G401 (cell line): ENCODE measurements around the gene PDPK1. TPM values are rescaled to one million over a fixed set of nuclear protein-coding genes. Genes with fewer than 3 reads are reported as not detected.
A peak's percentile ranks its signal among the peaks of the same experiment; 100 is the strongest.

Experiments
- DNase-seq: peaks from one replicate; pipeline ENCODE4 v3.0.0-alpha.2; 2015; ENCODE audit warnings: low spot score
- in situ Hi-C: cut with HindIII; loops from 2 replicates; pipeline ENCODE4 v1.10.0; 2016; ENCODE audit warnings: low sequenced_read_pairs, mixed read lengths
- total RNA-seq: library from RNA; depleted of rRNA; stranded (reverse); fragments of >200 nt; shearing (Covaris generic); gene quantifications from 2 replicates; pipeline ENCODE4 v1.2.3, GENCODE V29; 2014; rRNA removed

The PDPK1 gene
- total RNA-seq: 8.4 and 14.7 TPM in 2 replicates

DNA sequence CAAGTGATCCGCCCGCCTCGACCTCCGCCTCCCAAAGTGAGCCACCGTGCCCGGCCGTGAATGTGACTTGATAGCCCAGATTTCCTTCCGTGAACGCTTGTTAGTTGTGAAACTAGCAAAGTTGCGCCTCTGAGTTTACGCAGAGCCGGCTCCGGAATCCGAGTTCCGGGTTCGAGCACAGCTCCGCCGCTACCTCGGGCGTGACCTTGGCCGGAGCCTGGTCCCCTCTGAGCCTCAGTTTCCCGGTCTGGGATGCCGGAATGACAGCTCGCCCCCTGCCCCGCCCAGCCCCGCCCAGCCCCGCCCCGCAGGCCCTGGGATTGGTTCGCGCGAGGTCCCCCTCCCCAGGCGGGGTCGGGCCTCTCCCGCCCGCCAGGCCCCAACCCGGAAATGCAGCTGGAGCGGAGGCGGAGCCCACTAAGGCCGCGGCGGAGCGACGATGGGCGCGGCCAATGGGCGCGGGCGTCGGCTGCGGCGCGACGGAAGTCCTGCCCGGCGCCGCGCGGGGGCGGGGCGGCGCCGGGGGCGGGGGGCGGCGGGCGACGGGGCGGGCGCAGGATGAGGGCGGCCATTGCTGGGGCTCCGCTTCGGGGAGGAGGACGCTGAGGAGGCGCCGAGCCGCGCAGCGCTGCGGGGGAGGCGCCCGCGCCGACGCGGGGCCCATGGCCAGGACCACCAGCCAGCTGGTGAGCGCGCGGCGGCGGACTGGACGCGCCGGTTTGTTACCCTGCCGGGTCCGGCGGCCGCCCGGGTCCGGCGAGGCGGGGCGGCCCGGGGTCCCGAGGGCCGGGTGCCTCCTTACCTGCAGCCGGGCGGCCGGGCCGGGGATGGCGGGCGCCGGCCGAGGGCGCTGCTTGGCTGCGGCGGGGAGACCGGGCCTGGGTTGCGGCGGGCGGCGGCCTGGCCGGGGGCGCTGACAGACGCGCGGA is at the start of gene PDPK1:
Gene PDPK1 (plus strand): TSS at position 571 of the 929 bp plus-strand sequence. CDS start 92 bp downstream, at position 663.
- DNase-seq: peak; percentile 95
- in situ Hi-C loops: no loop called here

DNA sequence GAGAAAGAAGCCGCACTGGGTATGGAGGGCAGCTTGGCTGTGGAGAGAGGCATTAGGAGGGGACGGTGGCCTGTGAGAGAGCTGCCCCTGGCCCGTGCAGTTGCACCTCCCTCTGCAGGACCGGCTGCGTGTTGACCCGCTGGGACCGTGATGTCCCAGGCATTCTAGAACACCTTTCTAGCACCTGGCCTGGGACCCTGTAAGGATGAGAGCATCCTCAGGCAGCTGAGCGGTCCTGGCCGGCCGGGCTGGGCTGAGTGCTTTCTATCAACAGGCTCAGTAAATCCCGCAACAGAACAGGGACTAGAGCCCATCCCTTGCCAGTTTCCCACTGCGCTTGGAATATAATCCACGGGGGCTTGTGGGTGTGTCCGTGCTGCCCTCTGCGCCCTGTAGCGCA is 48.2 kb upstream of the PDPK1 start:
- no peak for DNase-seq
- in situ Hi-C loops: no loop called here

DNA sequence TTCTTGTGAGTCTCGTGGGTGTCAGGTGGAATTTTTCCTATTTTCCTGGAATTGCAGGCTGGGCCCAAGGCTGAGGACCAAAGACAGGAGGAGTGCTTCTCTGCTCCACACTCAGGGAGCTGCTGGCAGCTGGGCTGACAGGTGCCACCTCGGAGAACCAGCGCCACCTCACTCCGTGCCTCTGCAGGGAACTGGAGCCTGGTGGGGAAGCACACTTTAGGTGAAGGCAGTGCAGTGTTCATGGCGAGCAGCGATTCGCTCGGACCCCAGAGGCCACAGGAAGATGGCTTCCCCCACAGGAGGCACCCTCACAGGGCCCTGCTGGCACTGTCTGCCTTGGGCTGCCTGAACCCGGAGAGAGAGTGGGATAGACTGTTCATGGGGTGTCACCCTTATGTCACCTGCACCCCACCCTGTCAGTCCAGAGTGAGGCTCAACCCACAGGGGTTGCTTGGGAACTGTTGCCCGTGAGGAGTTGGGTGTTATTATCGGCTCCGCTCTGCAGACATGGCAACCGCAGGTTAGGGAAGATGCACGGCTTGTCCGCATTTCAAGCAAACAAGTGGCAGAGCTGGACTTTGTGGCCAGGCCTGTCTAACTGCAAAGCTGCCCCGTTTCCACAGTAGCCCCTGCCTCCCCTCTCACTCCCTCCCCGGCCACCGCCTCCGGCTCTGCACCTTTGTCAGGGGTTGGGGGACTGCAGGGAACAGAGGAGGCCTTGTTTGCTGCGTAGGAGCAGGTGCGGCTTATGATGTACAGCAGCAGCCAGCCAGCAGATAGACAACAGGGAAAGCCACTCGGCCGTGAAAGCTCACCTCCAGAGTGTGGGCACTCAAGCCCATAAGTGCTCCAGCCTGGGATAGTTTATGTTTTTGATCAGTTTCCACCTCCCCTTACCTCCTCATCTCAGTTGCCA is 47.4 kb upstream of the PDPK1 start:
- peak; percentile 73 for DNase-seq
- in situ Hi-C loops: no loop called here

DNA sequence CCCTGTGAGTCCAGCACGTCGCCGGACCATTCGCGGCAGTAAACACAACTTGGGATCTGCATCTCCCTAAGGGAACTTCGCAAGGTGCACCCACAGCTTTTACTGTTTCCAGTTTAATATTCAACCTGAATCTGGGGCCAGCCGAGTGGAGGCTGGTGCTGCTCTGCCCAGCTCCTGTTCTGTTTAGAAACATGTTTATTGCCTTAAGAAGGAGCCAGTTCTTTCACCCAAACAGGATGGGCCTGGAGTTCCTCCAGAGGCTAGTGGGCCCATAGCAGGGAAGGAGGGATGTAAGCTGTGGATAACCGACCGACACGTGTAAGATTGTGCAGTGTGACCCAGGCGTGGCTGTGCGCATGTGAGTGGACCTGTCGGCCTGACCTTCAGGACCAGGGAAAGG is 45.5 kb upstream of the PDPK1 start:
- DNase-seq: no peak
- in situ Hi-C loops: no loop called here

DNA sequence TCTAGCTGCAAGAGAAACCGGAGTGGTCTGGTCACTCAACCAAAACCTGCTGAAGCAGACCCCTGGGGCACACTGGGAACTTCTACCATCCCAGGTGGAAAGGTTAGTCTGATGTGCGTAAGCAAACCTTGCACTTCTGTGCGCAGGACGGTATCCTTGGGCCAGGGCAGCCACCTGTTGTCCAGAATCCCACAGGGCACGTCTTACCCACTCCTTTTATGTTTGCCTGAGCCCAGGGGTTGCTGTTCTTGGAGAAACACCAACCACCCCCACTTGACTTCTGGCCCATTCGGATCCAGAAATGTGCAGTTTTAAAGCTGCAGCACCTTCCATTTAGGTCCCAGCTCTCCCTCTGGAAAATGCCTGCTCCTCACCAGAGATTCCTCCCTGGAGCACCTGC is 44.2 kb upstream of the PDPK1 start:
- no peak for DNase-seq
- in situ Hi-C loops: no loop called here

DNA sequence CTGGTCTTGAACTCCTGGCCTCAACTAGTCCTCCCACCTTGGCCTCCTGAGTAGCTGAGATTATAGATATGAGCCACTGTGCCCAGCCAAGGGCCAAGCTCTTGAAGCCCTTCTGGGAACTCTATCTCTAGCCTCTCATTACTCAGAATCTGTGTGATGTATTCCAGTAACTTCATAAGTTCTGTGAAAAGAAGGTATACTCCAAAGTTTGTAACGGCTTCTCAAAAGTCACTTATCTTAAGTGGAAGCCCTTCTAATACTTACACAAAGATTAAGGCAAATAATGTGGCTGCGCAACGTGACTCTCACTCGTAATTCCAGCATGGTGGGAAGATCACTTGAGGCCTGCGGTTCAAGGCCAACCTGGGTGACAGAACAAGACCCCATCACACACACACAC is 43.2 kb upstream of the PDPK1 start:
- in situ Hi-C loops: no loop called here
- no peak for DNase-seq

DNA sequence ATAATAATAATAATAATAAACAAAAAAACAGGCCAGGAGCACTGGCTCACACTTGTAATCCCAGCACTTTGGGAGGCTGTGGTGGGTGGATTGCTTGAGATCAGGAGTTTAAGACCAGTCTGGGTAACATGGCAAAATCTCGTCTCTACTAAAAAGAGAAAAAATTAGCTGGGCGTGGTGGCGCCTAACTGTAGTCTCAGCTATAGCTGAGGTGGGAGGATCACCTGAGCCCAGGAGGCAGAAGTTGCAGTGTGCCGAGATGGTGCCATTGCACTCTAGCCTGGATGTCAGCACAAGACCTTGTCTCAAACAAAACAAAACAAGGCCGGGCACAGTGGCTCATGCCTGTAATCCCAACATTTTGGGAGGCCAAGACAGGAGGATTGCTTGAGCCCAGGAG is 42.8 kb upstream of the PDPK1 start:
- no peak for DNase-seq
- in situ Hi-C loops: no loop called here

DNA sequence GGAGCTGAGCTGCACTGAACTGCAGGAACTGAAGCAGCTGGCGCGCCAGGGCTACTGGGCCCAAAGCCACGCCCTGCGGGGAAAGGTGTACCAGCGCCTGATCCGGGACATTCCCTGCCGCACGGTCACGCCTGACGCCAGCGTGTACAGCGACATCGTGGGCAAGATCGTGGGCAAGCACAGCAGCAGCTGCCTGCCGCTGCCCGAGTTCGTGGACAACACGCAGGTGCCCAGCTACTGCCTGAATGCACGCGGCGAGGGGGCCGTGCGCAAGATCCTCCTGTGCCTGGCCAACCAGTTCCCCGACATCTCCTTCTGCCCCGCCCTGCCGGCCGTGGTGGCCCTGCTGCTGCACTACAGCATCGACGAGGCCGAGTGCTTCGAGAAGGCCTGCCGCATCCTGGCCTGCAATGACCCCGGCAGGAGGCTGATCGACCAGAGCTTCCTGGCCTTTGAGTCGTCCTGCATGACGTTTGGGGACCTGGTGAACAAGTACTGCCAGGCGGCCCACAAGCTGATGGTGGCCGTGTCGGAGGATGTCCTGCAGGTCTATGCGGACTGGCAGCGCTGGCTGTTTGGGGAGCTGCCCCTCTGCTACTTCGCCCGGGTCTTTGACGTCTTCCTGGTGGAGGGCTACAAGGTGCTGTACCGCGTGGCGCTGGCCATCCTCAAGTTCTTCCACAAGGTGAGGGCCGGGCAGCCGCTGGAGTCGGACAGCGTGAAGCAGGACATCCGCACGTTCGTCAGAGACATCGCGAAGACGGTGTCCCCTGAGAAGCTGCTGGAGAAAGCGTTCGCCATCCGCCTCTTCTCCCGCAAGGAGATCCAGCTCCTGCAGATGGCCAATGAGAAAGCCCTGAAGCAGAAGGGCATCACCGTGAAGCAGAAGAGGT is 41.4 kb upstream of the PDPK1 start:
- DNase-seq: no peak

DNA sequence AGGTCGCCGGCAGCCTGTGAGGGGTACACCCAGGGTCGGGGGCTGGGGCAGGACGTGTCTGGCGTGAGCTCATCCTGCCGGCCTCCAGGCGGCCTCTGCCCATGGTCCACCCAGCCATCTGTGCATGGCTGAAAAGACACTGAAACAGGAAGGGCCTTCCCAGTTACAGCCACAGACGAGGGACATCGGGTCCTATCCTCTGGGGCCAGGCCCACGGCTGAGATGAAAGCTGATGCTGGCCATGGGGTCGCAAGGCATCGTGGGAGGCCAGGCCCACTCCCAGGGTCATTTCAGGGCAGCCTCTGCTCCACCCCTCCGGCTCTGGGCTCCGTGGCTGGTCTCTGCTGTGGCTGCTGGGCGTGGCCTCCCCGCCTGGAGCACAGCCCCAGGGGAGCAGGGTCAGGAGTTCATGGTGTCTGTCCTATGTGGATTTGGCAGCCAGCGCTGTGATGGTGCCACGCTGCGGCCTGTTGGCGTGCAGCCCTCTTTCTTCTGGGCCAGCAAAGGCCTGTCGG is 40.6 kb upstream of the PDPK1 start:
- in situ Hi-C loops: no loop called here
- no peak for DNase-seq

More for the DNA sequence above, 41.4 kb upstream of the PDPK1 start:
- in situ Hi-C loops: no loop called here

DNA sequence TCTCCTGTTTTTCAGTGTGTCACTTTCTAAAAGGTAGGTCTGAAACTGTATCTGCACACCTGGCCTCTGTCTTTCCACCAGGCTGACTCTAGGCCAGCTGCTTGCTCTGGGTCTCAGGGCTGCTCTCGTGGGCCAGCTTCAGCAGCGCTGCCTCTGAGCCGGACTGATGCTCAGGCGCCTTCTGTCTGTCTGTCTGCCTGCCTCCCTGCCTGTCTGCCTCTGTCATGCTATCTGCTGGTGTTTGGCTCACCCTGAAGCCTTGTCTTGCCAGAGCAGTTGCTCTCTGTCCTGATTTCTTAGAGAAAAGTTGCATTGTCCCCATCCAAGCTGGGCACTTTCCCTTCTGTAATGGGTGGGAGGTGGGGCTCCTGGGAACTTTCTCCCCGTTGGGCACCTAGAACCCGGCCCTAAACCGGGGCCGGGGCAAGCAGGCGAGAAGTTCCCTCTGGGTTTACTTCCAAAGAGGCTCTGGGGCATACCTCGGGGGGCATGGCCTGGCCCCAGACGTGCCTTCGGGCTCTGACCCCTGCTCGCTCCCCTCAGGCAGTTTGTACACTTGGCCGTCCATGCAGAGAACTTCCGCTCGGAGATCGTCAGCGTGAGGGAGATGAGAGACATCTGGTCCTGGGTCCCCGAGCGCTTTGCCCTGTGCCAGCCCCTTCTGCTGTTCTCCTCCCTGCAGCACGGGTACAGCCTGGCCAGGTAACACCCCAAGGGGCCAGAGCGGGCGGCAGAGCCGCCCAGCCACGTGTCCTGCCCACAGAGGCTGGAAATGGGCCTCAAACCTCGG is 39.9 kb upstream of the PDPK1 start:
- in situ Hi-C loops: no loop called here
- no peak for DNase-seq

DNA sequence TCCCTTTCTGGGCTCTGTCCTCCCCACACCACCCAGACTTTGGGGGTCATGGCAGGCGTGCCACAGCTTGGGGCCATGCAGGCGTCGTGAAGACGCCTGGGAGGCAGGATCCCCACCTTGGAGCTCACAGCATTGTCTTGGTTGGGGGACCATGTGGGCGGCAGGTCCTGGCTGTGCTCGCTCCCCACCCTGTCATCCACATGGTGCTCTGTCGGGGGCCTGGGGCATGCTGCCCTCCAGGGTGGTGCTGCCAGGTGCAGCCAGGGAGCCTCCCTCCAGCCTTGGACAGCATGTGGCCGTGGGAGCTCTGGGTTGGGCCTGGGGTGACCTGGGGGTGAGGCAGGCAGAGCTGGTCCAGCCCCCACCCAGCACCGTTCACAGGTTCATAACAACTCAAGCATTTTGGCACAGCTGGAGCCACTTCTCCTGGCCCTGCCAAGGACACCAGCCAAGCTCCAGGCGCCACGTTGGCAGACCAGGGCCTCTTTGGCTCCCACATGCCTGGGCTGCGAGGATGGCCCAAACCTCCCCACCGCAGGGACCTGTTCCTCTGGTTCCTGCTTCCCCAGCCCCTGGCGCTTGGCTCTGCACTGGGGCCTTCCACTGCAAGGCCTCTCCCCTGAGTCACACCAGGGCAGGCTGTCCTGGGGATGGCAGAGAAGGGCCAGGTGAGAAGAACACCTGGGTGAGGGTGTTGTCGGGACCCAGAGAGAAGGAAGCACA is 39.1 kb upstream of the PDPK1 start:
- in situ Hi-C loops: no loop called here
- no peak for DNase-seq

DNA sequence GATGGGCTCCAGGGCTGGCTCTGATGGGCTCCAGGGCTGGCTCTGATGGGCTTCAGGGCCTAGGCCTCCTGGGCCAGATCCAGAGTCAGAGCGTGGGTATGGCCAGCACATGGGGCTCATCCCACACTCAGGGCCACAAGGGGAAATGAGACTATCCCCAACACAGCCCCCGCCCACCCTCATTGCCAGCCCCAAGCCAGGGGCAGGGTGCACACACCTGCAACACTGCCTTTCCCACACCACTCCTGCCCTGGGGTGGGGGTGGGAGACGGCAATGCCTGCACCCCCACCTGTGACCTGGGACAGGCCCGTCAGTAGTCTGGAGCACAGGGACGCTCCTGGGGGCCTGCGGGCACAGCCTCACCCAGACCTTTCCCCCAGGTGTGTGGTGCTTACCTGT is 38.4 kb upstream of the PDPK1 start:
- in situ Hi-C loops: no loop called here
- DNase-seq: no peak

DNA sequence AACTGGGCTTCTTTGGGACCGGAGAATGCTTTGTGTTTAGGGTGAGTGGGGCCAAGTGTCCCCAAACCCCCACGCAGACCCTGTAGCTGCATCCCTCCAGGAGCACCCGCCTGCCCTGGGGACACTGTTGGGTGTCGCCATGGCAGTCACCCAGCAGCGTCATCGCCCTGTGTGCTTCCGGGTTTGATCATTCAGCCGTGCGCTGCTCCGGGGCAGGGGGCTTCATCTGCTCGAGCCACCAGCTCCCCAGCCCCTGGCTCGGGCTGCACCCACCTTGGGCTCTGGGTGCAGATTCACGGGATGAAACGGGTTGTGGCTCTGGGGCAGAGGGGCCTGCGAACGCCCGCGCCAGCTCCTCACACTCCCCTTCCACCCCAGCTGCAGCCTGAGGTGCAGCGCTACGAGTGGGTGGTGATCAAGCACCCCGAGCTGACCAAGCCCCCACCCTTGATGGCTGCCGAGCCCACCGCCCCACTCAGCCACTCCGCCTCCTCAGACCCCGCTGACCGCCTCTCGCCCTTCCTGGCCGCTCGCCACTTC is 37.9 kb upstream of the PDPK1 start:
- in situ Hi-C loops: loop anchor here (25.0 kb wide), 1 partner anchor 338 kb away; the partner anchor contains the start of gene TRAF7
- DNase-seq: no peak

DNA sequence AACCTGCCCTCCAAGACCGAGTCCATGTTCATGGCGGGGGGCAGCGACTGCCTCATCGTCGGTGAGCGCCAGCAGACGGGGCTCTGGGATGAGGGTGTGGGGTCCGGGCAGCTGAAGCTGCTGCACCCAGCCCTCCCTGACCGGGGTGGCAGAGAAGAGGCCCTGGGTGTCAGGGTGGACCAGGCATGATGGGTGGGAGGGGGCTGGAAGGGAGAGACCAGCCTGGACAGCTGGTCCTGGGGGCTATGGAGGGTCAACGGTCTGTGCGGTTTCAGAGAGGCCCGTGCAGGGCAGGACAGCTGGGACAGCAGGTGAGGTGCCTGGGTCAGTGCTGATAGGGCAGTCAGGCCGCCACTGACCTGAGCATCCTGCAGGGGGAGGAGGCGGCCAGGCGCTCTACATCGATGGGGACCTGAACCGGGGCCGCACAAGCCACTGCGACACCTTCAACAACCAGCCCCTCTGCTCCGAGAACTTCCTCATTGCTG is 37.3 kb upstream of the PDPK1 start:
- no peak for DNase-seq
- in situ Hi-C loops: loop anchor here (25.0 kb wide), 1 partner anchor 338 kb away; the partner anchor contains the start of gene TRAF7

DNA sequence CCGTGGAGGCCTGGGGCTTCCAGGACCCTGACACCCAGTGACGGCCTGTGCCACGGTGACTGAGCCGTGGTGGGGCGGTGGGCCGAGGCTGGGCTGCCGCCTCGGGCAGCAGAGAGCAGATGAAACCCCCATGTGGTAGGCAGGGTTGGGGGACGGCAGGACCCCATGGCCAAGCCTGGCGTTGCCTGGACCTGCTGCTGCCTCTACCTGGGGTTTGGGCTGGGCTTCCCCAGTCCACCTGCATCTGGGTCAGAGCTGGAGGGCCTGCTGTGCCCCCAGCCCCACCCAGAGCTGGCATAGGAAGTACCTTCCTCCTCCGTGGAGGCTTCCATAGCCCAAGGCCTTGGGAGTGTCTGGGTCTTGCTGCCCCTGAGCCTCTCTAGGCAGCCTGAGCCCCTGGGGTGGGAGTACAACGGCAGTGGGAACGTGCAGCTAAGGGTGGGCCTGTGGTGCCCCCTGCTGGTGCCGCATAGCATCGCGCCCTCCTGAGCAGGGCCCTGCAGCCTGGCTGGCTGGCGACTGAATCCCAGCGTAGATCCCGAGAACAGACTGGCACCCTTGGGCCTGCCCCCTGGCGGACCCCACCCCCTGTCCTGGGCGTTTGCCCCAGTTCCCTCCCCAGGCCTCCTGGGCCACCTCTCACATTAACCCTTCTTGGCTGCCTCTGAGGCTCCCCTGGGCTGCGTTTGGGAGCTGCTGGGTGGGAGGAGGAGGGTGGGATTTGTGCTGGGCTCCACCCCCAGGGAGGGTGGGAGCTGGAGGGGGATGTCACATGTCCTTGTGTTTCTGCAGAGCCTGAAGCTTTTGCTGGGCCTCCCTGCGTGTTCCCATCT is 36.7 kb upstream of the PDPK1 start:
- in situ Hi-C loops: loop anchor here (25.0 kb wide), 1 partner anchor 339 kb away; the partner anchor contains the start of gene TRAF7
- peak; percentile 83 for DNase-seq
